Daoy (cell line): Measurements from ENCODE around the gene MRPL27. TPM values are rescaled to one million over a fixed set of nuclear protein-coding genes. Genes with fewer than 3 reads are reported as not detected.

Source experiments
- DNase-seq: peaks from one replicate; pipeline ENCODE4 v3.0.0-alpha.2; 2015; ENCODE audit warnings: low read depth
- total RNA-seq: library from RNA; depleted of rRNA; stranded (reverse); fragments of >200 nt; shearing (Covaris generic); gene quantifications from 2 replicates; pipeline ENCODE4 v1.2.3, GENCODE V29; 2014

MRPL27 gene
- total RNA-seq, 1 experiment from 2014 or later = 81.0 TPM

DNA sequence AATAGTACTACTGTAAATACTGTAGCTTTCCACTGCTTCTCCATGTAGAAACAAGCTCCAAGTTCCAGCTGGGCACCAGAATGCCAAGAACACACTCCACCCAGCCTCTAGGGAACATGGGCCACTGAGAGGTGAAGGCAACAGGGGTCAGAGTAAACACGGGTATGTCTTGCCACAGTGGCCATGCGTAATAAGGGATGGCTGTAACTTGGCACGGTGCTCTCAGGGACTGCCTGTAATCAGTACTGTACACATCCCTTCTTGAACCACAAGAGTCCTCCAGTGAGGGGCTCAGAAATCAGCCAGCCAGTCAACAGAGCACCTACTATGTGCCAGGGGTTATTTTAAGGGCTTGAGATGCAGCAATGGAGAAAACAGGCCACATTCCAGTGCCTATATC lies 13.5 kb upstream of the MRPL27 start:
- no peak for DNase-seq

DNA sequence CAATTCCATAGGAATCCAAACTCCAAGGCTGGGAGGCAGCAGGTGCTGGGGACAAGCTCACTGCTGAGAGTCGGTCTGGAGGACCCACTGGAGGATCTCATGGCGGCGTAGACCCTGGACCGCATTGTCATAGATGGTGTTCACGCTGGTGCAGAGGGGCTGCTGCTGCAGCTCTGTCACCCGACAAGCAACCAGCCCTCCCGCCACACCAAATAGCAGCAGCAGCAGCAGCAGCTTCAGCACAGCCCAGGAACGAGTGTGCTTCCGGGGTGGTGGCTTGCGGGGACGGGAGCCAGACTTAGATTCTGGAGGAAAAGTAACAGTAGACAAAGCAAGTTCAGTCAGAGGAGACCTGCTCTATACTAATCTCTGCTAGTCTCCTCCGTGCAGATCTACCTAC lies 9.9 kb upstream of the MRPL27 start:
- no peak for DNase-seq

DNA sequence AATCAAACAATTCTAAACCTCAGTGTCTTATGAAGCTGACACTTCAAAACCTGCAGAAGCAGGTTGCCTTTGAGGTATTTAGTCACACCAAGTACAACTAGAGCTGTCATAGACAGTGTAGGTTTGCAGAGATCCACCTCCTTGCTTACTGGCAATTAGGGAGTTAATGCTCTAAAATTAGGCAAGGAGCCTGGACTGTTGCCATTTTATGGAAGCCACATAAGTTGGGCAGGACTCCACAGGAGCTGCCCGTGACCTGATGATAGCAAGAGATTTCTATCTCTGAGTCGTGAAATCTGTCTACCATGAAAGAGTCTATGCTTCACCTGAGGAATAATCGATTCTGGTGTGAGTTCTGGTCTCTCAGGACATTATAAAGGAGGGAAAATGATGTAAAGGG lies 8.9 kb upstream of the MRPL27 start:
- no peak for DNase-seq

DNA sequence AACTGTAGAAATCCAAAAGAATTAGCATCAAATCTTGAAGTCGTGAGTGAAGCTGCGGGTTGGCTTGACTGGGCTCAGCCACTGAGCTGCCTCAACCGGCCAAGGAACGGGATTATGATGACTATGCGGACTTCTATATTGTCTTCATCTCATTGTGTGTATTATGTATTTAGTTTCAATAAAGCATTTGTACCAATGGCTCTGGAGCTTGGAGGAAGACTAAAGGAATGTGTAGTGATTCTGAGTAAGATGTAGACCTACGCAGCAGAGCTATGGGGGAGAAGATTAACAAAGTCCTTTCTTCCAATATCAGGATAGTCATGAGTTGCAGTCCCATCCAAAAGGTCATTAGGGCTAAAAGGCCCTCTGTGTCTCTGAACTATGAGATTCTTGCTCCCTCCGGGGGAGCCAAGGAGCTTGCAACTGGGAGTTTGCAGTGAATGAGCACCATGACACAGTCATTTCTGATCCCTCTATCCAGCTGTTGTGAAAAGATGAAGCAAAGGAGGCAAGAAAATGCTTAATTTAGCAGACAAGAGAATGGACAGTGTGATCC lies 8.4 kb upstream of the MRPL27 start:
- DNase-seq = no peak

DNA sequence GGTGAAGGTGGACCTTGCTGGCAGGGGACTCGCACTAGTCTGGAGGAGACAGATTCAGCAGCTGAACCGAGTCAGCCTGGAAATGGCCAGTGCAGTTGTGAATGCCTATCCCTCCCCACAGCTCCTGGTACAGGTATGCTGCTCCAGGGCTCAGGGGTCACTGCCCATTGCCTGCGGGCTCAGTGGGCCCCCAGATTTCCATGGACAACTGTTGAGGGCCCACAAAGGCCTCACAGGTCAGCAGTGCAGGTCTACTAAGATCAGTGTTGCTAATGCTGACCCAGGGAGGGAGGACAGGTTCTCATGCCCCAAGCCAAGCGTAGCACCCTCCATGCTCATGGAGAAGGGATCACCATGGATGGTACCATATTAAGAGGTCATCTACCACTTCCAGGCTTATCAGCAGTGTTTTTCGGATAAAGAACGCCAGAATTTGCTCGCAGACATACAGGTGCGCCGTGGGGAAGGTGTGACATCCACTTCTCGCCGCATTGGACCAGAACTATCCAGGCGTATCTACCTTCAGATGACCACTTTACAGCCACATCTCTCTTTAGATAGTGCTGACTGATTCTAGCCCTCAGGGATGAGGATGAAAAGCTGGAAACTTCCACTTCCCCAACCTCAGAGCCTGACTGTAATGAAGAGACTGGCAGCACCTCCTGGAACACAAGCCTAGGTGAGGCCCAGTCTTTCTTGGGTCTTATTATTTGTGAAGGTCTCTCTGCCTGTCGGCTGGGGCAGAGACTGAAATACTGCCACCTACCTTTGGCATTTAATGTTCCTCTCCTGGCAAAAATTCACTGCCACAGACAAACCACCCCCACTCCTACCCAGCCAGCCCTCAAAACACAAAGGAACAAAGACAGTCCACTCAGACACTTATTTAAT lies 7.6 kb upstream of the MRPL27 start:
- DNase-seq = no peak

DNA sequence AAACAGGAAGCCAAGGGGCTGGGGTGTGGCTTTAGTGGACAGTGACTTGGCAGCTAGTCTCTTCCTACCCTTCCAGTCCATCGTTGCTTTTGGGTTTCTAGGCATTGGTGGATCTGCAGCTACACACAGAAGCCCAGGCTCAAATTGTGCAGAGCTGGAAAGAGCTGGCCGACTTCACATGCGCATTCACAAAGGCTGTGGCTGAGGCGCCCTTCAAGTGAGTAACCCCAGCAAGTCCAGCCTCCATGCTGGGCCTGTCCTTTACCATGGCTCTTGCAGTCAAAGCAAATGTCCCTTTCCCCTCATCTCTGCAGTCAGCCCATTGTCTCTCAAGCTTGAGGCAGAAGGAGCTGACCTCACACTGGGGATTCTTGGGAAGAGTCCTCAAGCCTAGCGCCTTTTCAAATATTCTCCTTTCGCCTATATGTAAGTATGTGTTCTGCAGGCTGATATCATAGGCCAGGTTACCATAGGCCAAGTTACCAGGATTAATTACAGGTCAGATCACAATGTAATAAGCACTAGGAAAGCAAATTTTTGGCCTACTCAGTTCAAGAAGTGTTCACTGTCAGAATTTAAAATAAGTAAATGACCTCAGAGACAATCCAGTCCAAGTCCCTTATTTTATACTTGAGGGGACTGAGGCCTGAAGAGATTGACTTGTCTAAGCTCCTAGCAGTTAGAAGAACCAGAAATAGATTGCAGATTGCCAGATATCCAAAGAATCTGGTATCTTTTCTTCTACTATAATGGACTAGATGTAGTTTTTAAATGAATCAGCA lies 6.6 kb upstream of the MRPL27 start:
- DNase-seq = no peak

DNA sequence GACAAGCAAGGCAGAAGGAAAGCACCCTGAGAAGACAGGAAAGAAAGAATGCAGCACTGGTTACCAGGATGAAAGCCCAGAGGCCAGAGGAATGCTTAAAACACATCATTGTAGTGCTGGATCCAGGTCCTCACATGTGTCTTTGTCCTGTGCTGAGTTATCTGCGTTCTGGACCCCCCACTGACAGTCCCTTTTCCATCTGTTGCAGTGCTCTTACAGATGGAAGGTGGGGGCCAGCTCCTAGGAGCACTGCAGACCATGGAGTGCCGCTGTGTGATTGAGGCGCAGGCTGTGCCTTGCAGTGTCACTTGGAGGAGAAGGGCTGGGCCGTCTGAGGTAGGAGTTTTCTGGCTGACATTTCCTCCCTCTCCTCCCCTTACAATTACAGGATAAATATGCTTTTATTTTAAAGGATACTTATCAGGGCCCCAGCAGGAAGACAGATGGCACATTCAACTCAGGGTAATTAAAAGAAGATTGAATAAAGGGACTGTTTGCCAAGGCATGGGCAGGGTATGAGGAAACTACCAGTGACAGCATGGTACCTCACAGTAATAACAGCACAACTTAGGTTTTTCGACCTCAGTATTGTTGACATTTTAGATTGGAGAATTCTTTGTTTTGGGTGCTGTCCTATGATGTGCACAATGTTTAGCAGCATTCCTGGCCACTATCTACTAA lies 3.0 kb upstream of the MRPL27 start:
- no peak for DNase-seq

DNA sequence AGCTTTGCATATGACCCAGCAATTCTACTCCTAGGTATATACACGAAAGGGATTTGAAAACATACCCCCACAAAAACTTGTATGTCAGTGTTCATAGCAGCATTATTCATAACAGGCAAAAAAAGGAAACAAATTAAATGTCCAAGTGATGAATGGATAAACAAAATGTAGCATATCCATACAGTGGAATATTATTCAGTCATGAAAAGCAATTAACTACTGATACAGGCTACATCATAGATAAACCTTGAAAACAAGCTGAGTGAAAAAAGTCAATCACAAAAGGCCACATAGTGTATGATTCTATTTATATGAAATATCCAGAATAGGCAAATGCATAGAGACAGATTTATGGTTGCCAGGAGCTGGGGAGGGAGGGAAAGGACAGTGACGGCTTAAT lies 721 bp upstream of the MRPL27 start:
- DNase-seq = no peak

DNA sequence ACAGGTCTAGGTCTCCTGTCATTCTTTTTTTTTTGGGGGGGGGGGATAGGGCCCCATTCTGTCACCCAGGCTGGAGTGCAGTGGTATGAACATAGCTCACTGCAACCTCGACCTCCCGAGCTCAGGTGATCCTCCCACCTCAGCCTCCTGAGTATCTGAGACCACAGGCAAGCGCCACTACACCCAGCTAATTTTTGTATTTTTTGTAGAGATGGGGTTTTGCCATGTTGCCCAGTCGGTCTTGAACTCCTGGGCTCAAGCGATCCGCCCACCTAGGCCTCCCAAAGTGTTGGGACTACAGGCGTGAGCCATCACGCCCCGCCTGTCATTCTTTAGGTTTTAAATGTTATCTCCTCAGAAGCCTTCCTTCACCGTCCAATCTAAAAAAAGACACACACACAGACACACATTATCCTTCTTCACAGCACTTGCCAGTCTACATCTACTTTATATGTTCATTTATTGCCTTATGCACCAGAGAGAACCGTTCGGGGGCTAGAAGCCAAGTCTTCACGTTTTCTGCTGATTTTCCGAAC lies 694 bp downstream of the MRPL27 start:
- DNase-seq = no peak

DNA sequence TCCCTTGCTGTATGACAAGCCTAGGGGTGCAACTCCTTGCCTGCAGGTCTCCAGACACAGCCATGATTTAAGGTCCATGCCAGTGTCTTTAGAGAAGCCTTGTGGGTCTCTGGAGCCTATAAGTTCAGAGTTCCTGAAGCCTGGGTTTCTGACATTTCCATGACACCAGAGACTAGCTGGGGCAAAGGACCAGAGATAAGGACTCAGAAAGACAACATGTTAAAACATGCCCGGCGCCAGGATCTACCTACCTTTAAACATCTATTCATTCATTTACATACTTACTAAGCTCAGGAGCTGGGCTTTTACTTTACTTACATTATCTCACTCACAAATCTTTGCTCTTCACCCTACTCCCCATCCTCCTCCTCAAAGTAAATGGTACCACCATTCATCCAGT lies 1.5 kb downstream of the MRPL27 start:
- no peak for DNase-seq

DNA sequence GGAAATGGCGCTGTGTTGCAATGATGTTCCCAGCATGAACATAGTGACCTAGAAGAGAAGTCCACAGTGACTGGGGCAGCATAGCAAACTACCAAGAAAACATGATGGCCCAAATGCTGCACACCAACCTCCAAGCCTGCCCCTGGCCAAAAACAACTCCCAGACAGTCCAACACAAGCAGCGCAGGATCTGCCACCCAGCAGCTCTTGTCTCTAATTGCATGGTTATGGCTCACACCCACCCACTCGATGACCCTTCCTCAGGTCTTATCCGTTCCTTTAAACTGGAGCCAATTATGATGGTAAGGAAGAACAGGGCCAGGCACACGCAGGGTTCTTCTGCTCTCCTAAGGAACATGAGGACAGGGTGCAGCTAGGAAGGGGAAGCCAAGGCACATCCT lies 2.9 kb downstream of the MRPL27 start:
- no peak for DNase-seq

DNA sequence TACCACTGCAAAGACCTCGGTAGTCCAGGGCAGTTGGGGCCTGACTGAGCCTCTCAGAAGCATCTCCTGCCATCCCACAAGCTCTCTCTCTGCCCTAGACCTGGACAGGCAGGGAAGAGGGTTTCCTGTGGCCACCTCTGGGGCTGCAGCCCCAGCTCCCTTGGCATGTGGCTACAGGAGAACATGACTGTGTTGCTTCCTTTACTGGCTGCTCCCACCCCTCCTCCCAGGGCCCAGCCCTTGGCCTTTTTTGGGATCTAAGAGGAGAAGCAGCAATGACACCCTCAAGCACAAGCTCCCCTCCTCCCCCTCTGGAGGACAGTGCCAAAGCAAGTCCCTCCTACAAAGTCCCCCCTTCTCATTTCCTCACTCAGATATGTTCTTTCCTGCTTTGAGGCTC lies 5.6 kb downstream of the MRPL27 start:
- no peak for DNase-seq

DNA sequence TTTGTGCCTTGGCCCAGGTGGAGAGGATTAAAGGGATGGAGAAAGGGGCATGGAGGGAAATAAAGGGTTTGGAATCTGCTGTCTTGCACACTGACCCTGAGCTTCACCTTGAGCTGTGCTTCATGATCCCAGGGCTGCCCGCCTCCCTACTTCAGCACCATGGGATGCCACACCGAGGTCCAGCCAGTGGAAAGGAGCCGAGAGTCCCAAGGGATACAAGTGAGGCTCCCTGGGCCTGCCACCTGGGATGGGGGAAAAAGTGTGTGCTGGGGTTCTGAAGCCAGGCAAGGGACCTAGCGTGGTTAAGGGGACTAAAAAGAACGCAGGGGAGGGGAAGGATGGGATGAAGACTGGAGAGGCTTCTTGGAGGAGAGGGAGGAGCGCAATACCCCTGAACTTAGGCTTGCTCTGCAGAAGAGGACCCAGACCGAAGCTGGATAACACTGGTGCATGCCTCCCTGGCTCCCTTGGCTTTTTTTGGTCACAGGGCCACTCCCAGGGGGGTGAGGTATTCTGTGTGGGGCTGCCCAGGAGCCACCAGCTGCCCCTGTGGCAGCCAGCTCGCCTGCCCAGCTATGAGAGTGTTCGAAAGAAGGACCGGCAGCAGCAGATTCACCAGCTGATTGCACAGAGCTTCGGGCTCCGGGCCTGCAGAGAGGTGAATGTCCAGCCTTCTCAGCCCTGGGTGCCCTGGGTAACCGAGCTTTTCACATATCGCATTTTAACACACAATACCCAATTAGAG lies 7.2 kb downstream of the MRPL27 start:
- DNase-seq = no peak

DNA sequence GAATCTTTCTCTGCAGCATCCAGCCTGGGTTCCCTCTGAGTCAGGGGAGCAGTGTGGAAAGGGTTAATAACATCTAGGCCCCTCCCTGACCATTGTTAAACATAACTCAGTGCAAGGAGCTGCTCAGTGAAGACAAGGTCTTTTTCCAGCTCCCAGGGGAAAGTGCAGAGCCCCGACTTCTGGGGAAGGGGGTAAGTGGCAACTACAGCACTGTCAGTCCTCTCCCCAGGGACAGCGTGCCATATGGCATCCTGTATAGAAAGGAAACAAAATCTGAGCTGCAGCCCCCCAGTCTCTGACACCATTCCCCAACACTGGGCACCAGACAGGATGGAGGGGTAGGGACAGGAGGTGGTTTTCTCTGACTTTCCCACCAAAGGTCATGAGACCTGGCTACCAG lies 7.8 kb downstream of the MRPL27 start:
- DNase-seq = no peak

DNA sequence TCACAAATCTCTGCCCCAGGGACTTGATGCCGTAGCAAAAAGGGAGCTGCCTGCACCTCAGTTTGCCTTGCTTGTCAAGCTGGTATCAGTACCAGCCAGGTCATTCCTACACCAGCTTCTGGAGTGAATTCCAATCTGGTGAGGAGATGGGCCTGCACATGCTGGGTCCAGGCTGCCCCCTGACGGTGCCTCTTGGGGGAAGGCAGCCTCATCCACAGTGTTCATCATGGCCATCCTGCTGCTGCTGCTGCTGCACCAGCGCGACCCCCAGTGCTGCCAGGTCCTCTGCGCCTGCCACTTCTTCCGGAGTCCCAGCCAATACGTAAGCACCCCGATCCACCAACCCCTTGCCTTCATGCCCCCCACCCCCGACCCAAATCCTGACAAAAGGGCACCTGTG lies 8.3 kb downstream of the MRPL27 start:
- DNase-seq = no peak

DNA sequence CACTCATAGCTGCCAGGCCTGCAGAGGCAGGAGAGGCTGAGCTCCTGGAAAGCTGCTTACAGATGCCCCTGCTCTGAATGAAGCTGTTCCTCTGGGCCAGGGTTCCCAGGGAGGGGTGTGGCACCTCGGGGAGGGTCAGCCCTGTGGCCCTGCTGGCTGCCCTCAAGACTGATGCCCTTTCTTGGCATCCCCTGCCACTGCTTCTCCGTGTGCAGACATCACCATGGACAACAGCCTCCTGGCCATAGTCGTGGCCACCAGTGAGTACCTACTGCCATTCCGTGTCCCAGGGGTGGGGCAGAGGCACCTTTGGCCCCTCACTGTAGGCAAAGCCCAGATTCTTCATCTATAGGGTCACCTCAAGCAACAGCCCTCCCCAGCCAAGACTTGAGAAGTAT lies 8.9 kb downstream of the MRPL27 start:
- no peak for DNase-seq

DNA sequence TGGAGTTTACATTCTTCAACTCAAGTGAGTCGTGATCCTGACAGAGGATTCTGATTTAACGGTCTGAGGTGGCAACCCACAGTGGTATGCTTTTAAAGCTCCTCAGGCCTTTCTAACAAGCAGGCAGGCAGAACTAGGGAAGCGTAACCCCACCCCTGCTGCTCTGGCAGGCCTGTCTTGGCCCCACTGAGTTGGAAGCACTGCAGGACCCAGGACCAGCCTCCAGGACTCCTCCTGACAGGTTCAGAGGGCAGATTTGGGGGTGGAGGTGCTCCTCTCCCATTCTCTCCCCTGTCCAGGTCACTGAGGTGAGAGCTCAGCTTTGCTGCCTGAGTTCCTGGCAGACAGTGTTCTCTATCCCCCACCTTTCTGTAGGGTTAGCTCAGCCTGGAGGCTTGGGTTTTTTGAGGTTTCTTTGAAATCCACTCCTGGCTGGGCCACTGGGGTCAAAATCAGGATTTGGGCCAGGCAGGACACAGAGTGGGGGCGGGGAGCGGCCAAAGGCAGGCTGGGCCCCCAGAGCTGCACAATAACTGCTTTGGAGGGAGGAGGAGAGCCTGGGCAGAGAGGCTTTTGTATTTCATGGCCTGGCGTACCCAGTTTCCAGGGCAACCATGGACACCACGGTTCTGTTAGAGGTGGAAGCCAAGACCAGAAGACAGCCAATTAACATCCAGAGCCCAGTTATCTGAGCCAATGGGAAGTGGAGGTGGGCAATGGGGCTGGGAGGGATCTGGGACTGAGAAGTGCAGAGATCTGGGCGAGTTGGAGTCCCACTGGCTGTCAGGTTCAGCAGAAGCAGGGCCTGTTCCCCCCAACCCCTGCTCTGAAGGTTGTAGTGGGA lies 9.5 kb downstream of the MRPL27 start:
- no peak for DNase-seq

DNA sequence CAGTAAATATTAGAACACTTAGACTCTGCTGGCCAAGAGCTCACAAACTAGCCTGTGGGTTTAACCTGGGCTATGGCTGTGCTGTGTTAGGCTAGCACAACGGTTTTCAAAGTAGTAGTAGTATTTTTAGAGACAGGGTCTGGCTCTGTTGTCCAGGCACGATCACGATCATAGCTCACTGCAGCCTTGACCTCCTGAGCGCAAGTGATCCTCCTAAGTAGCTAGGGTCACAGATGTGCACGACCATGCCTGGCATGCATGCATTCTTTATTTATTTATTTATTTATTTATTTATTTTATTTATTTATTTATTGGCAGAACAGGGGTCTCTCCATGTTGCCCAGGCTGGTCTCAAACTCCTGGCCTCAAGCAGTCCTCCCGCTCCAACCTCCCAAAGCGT lies 10.3 kb downstream of the MRPL27 start:
- no peak for DNase-seq

DNA sequence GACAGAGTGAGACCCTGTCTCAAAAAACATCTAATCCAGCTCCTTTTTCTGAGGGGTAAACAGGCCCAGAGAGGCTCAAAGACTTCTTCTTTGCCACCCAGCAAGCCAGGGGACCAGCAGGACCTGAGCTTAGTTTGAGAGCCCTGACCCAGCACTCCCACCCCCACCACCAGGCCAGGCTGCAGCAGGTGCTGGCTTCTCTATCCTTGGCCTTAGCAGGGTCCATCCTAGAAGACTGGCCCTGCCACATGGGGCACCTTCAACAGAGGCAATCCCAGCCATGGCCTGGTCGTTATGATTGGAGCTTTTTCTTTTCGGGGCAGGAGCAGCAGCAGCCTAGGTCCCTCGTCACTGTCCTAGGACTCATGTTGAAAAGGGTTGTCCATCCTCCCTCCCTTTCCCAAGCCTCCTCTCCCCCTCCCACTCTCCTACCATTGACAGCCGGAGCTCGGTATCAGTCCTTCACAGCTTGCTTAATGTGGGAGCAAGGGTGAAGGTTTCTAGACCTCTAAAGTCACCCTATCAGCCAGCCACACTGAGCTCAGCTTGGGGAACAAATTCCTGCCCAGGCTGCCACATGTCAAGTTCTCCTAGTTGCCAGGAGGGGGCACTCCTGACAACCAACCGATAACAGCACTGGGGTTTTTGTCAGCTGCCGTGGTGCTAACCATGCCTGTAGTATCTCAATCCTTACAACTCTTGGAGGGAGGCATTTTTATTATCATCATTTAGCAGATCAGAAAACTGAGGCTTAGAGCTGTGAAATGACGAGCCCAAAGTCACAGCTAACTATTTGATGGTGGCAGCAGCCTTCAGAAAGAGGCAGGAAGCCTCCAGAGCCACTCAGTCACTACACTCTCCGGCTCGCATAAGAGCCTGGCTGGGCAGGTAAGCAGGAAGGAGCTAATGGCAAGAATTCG lies 11.2 kb downstream of the MRPL27 start:
- DNase-seq = peak; percentile 47
